ENCODE measurements around the gene LY6G5C. TPM values are rescaled to one million over a fixed set of nuclear protein-coding genes. Genes with fewer than 3 reads are reported as not detected.

LY6G5C gene
- total and polyA plus RNA-seq, 2 experiments from 2014 or later: 2.1 TPM; not detected in 1

DNA sequence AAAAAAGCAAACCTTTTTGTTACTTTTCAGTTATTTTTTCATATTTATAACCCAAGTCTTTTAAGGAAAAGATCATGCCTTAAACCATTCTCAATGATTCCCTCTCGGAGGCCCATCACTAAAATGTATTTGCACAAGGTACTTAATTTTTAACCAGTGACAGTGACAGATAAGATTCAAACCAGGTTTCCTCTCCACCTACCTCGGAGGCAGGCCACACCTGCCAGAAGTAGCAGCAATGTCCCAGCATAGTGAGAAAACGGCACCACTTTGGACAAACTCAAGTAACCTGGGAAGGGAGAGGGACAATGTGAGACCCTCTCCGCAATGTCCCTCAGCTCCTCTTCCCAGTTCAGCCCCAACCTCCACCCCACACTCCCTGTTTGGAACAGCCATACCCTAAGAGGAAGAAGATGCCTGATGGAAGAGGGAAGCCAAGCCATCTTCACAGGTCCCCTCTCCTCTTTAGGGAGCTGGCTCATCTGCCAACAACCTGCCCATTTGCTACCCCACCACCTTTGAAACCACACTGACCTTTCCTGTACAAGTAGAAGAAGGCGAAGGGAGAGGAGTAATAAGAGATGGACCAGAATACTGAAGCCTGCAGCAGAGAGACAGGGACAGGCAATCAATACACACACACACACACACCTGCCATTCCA, 20.0 kb upstream of the LY6G5C start:
- no peak overlapping the region for H3K4me3 ChIP-seq
- TF ChIP-seq ZNF114 (CRISPR knock-in tag; IDR thresholded peaks at IDR 0.05): no peak
- TF ChIP-seq JUNB (IDR thresholded peaks at IDR 0.05; ENCODE audit: unreplicated experiment): no peak
- TF ChIP-seq STAT1 (IDR thresholded peaks at IDR 0.05; ENCODE audit: unreplicated experiment): no peak
- TF ChIP-seq CTCF (conservative IDR thresholded peaks at IDR 0.05; ENCODE audit: low read depth in 2 of 2): no peak
- no peak for TF ChIP-seq EZH2 (IDR thresholded peaks at IDR 0.05; ENCODE audit: low read depth, unreplicated experiment)
- TF ChIP-seq ZNF462 (CRISPR knock-in tag; IDR thresholded peaks at IDR 0.05): no peak
- TF ChIP-seq ZNF331 (CRISPR knock-in tag; IDR thresholded peaks at IDR 0.05; ENCODE audit: low read depth): no peak
- TF ChIP-seq POLR2AphosphoS5 (IDR thresholded peaks at IDR 0.05; ENCODE audit: low read depth): no peak
- TF ChIP-seq REST (IDR thresholded peaks at IDR 0.05; ENCODE audit: unreplicated experiment): no peak
- no peak for TF ChIP-seq EZH2phosphoT487 (IDR thresholded peaks at IDR 0.05; ENCODE audit: unreplicated experiment)
- TF ChIP-seq NANOG (IDR thresholded peaks at IDR 0.05; ENCODE audit: borderline replicate concordance): no peak
- TF ChIP-seq, protein P1, sequence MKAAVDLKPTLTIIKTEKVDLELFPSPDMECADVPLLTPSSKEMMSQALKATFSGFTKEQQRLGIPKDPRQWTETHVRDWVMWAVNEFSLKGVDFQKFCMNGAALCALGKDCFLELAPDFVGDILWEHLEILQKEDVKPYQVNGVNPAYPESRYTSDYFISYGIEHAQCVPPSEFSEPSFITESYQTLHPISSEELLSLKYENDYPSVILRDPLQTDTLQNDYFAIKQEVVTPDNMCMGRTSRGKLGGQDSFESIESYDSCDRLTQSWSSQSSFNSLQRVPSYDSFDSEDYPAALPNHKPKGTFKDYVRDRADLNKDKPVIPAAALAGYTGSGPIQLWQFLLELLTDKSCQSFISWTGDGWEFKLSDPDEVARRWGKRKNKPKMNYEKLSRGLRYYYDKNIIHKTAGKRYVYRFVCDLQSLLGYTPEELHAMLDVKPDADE (IDR thresholded peaks at IDR 0.05): no peak
- TF ChIP-seq CREB1 (CRISPR knock-in tag; IDR thresholded peaks at IDR 0.05; ENCODE audit: low read depth): no peak
- ATAC-seq (no peak), DNase-seq (ENCODE audit: low spot score) (no peak)
- no peaks in the 10 kb centered on the region for H3K9me2 ChIP-seq (ENCODE audit: insufficient read depth)
- peaks cover 14% of the 10 kb centered on the region for H3K79me2 ChIP-seq (replicated peaks; ENCODE audit: insufficient read depth)
- H3K27ac ChIP-seq (ENCODE audit: low read depth): no peak overlapping the region
- H3K4me2 ChIP-seq: no peak overlapping the region
- H4K20me1 ChIP-seq (replicated peaks; ENCODE audit: insufficient read depth): peaks cover 3% of the 10 kb centered on the region; the same call in 1 of the 2 replicates
- H2AFZ ChIP-seq: no peak overlapping the region
- Mint-ChIP-seq H3K36me3 (ENCODE audit: low read depth) (peaks cover 14% of the 10 kb centered on the region), H3K27ac (no peak overlapping the region), H3K27me3 (ENCODE audit: insufficient read depth, low read depth, poor library complexity) (peaks cover 6% of the 10 kb centered on the region), H3K9me3 (no peaks in the 10 kb centered on the region), H3K4me3 (peak overlapping the region; percentile 96), H3K4me1 (peaks cover 10% of the 10 kb centered on the region)
- H3K36me3 ChIP-seq (ENCODE audit: insufficient read depth): no peaks in the 10 kb centered on the region
- no peaks in the 10 kb centered on the region for H3K27me3 ChIP-seq (ENCODE audit: insufficient read depth)
- H3K4me1 ChIP-seq (ENCODE audit: insufficient read depth): peaks cover 5% of the 10 kb centered on the region; the same call in 1 of the 2 replicates
- peaks cover 3% of the 10 kb centered on the region; the same call in 1 of the 2 replicates for H3F3A ChIP-seq (replicated peaks; ENCODE audit: low read depth)

All from GM23338 (cell line).